HG03432 (cell line): ENCODE results near the gene ABCD1.
A peak's percentile ranks its signal among the peaks of the same experiment; 100 is the strongest.
"Not testable (repeated sequence)": the region's sequence is repeated elsewhere in the genome, so short reads cannot be mapped to it uniquely, and the experiment has no call there.

Source experiments
- ATAC-seq: cut with Tn5 transposase; IDR thresholded peaks from one replicate; pipeline ENCODE4 v1.9.1; 2021; ENCODE audit warnings: mild to moderate bottlenecking, moderate library complexity; ENCODE audit not compliant: unreplicated experiment

The ABCD1 gene

GRCh38 chrX:153724252-153725038, at the start of gene ABCD1, which contains the start of gene BCAP31:
Gene ABCD1 (plus strand): TSS chrX:153724856. CDS start chrX:153725267, 411 bp downstream.
Gene BCAP31 (minus strand): TSS chrX:153724387. CDS start chrX:153723244, 1,143 bp downstream.
- peak; percentile 58 for ATAC-seq

- no peak for ATAC-seq
Measured at GRCh38 chrX:153681175-153681574, 43.5 kb upstream of the ABCD1 start.

- ATAC-seq, result not testable (repeated sequence)
Measured at GRCh38 chrX:153683486-153683885, 41.2 kb upstream of the ABCD1 start.

- ATAC-seq, result no peak
Measured at GRCh38 chrX:153684467-153685155, 40.0 kb upstream of the ABCD1 start.

GRCh38 chrX:153685156-153685536, 39.5 kb upstream of the ABCD1 start:
- ATAC-seq, result no peak

- no peak for ATAC-seq
Measured at GRCh38 chrX:153685751-153686696, 38.6 kb upstream of the ABCD1 start.

- no peak for ATAC-seq
Measured at GRCh38 chrX:153686711-153687110, 37.9 kb upstream of the ABCD1 start.

- peak; percentile 43 for ATAC-seq
Measured at GRCh38 chrX:153687121-153688039, 37.3 kb upstream of the ABCD1 start, which contains the start of gene SLC6A8. Gene SLC6A8 (plus strand): TSS chrX:153687926. CDS start chrX:153688575, 649 bp downstream.

- ATAC-seq, result peak; percentile 21
Measured at GRCh38 chrX:153688071-153688470, 36.6 kb upstream of the ABCD1 start.

GRCh38 chrX:153688506-153688905, 36.1 kb upstream of the ABCD1 start:
- no peak for ATAC-seq

- ATAC-seq, result no peak
Measured at GRCh38 chrX:153688911-153689590, 35.6 kb upstream of the ABCD1 start.

- no peak for ATAC-seq
Measured at GRCh38 chrX:153689654-153690465, 34.8 kb upstream of the ABCD1 start.

- ATAC-seq, result no peak
Measured at GRCh38 chrX:153690466-153690865, 34.2 kb upstream of the ABCD1 start.

- not testable (repeated sequence) for ATAC-seq
Measured at GRCh38 chrX:153691032-153691827, 33.4 kb upstream of the ABCD1 start.

GRCh38 chrX:153692003-153692402, 32.7 kb upstream of the ABCD1 start:
- ATAC-seq, result no peak

- no peak for ATAC-seq
Measured at GRCh38 chrX:153692611-153693156, 32.0 kb upstream of the ABCD1 start.
